ENCODE measurements around the gene SLC38A1. TPM values are rescaled to one million over a fixed set of nuclear protein-coding genes. Genes with fewer than 3 reads are reported as not detected.
A peak's percentile ranks its signal among the peaks of the same experiment; 100 is the strongest.

The SLC38A1 gene
- total RNA-seq: 100 to 1,000 TPM in 8 of 9 donors, 10 to 100 TPM in 1; 98.4 to 248 (median 157) TPM
- polyA plus RNA-seq: 100 to 1,000 TPM in 1 of 2 donors, 10 to 100 TPM in 1; 41.5 to 250 TPM
- long read RNA-seq, donor 1, full-length matches to known transcripts: 35 of 109 reads
- long read RNA-seq, donor 1, partial matches to known transcripts: 11 of 109 reads
- long read RNA-seq, donor 1, other reads (novel, unspliced or antisense): 63 of 109 reads
- long read RNA-seq, donor 2, full-length matches to known transcripts: 428 of 709 reads
- long read RNA-seq, donor 2, partial matches to known transcripts: 46 of 709 reads
- long read RNA-seq, donor 2, other reads (novel, unspliced or antisense): 235 of 709 reads
- long read RNA-seq, donor 3, full-length matches to known transcripts: 84 of 189 reads
- long read RNA-seq, donor 3, partial matches to known transcripts: 15 of 189 reads
- long read RNA-seq, donor 3, other reads (novel, unspliced or antisense): 90 of 189 reads

DNA sequence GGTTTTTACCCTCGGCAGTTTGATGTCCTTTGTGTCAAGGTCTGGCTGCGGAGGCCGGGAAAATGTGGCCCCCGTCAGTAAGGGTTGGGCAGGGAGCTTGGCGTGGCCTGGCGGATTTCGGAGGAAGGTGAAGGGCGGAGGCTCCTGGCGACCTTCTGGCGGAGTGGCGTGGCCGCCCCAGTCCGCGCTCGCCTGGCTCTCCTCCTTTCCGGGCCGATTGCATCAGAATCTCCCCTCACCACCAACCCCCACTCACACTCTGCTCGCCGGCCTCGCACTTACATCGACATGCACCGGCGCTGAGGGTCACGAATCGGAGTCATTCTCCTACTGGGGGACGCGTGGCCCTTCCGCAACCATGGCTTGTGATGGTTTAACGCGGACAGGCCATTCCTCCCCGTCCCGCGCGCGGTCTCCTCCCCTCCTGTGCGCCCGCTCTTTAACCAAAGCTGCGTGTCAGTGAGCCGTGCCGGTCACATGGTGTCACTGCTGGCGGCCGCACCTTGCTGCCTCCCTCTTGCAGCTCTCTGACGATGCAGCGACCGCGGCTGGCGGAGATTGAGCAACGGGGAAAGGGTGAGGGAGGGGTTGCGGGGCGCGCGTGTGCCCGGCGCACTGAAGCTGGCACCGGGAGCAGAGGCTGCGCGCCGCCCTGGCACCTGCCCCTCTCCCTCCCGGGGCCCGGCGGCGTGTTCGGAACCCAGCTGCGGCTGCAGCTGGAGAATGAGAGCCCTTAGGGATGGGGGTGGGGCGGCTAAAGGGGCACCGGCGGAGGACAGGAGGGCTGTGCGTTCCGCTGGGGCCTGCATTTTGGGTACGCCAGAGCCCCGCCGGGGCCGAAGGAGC, at the start of gene SLC38A1:
Gene SLC38A1 (minus strand): TSS at position 461 of the 846 bp plus-strand sequence. CDS start 29,243 bp downstream, outside the sequence.
- no peaks in the 10 kb centered on the region for H3K9me3 ChIP-seq
- peak; percentile 43 to 83 for TF ChIP-seq POLR2A (IDR thresholded peaks at IDR 0.05)
- TF ChIP-seq, protein P1, sequence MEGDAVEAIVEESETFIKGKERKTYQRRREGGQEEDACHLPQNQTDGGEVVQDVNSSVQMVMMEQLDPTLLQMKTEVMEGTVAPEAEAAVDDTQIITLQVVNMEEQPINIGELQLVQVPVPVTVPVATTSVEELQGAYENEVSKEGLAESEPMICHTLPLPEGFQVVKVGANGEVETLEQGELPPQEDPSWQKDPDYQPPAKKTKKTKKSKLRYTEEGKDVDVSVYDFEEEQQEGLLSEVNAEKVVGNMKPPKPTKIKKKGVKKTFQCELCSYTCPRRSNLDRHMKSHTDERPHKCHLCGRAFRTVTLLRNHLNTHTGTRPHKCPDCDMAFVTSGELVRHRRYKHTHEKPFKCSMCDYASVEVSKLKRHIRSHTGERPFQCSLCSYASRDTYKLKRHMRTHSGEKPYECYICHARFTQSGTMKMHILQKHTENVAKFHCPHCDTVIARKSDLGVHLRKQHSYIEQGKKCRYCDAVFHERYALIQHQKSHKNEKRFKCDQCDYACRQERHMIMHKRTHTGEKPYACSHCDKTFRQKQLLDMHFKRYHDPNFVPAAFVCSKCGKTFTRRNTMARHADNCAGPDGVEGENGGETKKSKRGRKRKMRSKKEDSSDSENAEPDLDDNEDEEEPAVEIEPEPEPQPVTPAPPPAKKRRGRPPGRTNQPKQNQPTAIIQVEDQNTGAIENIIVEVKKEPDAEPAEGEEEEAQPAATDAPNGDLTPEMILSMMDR (IDR thresholded peaks at IDR 0.05): peak in 1 of 12 donors; percentile 7
- intact Hi-C loops (cut with DNase I): loop anchor here in 7 of 10 donors (2.0 to 10.0 kb wide), 6 partner anchors 54 to 114 kb away; partner anchors contain the start of gene SLC38A2 (in 1 of the 7)
- H3K4me3 ChIP-seq: peak within 1 kb of the TSS; percentile 44 to 75 (median 64)
- H3K36me3 ChIP-seq: no peaks in the 10 kb centered on the region
- peak within 1 kb of the TSS; percentile 47 to 91 (median 78) for H3K27ac ChIP-seq
- H3K27me3 ChIP-seq: peaks cover 0 to 37% (median 0%) of the 10 kb centered on the region in 9 donors
- H3K4me1 ChIP-seq: peaks cover 0 to 59% (median 20%) of the 10 kb centered on the region in 12 donors
- DNase-seq (peak; percentile 79 to 92 (median 89)), ATAC-seq (peak; percentile 75 to 91 (median 86))
- 0 to 2% (median 1%) methylated on average over 56 to 73 of the region's 73 CpGs for whole genome bisulfite sequencing, 4 donors

DNA sequence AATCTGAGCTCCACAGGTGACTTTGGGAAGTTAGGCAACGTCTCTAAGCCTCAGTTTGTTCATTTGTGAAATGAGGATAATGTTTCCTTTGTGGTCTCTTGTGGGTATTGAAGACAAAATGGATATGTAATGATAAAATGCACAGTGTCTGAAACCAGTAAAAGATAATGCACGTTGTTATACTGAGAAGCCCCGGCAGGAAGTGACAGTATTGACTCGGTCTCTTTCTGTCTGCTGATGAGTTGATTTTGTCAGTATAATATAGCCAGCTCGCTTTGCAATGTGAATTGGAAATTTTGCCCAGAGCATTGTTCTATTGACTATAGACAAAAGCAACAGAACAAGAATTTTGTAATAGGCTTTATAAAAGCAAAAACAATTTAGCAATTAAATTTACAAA, 49.2 kb upstream of the SLC38A1 start:
- no peak for DNase-seq
- Histone ChIP-seq H3K4me1 (no peaks in the 10 kb centered on the region), H3K27ac (no peak overlapping the region), H3K4me3 (no peak overlapping the region), H3K9me3 (peaks cover 0 to 16% (median 0%) of the 10 kb centered on the region in 12 donors), H3K36me3 (no peaks in the 10 kb centered on the region), H3K27me3 (no peaks in the 10 kb centered on the region)
- ATAC-seq: no peak
- no peak for TF ChIP-seq POLR2A (IDR thresholded peaks at IDR 0.05)
- TF ChIP-seq, protein P1 (IDR thresholded peaks at IDR 0.05): no peak
- intact Hi-C loops (cut with DNase I): no loop called here
- WGBS, 4 donors: 59 to 71% (median 64%) methylated on average over 5 of the region's 5 CpGs

DNA sequence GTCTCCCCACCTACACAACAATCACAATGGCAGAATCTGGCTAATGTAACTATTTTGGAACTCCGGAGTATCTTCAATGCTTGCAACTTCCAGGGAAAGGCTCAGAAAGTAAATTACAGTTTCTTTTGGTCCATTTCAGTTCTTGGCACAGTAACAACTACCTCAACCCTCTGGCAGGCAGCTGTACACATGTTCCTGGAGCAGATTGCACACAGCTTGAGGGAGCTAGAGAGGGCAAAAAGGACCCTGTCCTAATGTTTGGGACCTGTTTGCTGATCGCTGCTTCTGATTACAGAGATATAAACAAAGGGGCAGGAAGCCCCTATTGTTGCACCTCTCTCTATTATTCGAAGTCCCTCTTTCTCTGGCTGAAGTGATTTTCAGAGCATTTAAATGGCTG, 35.2 kb upstream of the SLC38A1 start:
- Histone ChIP-seq H3K4me1 (peaks cover 0 to 31% (median 0%) of the 10 kb centered on the region in 12 donors), H3K9me3 (peaks cover 0 to 28% (median 2%) of the 10 kb centered on the region in 12 donors), H3K27me3 (no peaks in the 10 kb centered on the region), H3K4me3 (no peak overlapping the region), H3K36me3 (no peaks in the 10 kb centered on the region), H3K27ac (peak overlapping the region in 1 of 12 donors; percentile 24)
- 49 to 64% (median 57%) methylated on average over 3 of the region's 3 CpGs for WGBS, 4 donors
- no peak for ATAC-seq
- no peak for DNase-seq
- no peak for TF ChIP-seq POLR2A (IDR thresholded peaks at IDR 0.05)
- TF ChIP-seq, protein P1 (IDR thresholded peaks at IDR 0.05): no peak
- intact Hi-C loops (cut with DNase I): loop anchor here in 5 of 10 donors (10.0 kb wide), 2 partner anchors 149 to 179 kb away; no protein-coding TSS in a partner anchor
